GM12878 (cell line): ENCODE results near the gene SP100. TPM values are rescaled to one million over a fixed set of nuclear protein-coding genes. Genes with fewer than 3 reads are reported as not detected.
A peak's percentile ranks its signal among the peaks of the same experiment; 100 is the strongest.

Experiments used
- ATAC-seq: fragments of 200-7000 bp; cut with Tn5 transposase; 3 replicates; pipeline ENCODE4 v1.9.1; 2020; ENCODE audit warnings: mild to moderate bottlenecking, moderate library complexity
- BruUV-seq: library from RNA; stranded (reverse); fragments of 400-500 nt; replicated peaks from 2 replicates; lab custom pipeline; 2021; lab: Mats Ljungman, UMichigan
- CTCF ChIA-PET: fragments of 300-600 bp; sonication (Branson Sonifier 250); formaldehyde crosslinking; extraction: SDS; loops from one replicate; lab custom pipeline; 2021; ENCODE audit warnings: inconsistent platforms; lab: Yijun Ruan, JAX
- POLR2A ChIA-PET: fragments of 350-600 bp; formaldehyde crosslinking; extraction: SDS; loops from one replicate; lab custom pipeline; 2021; ENCODE audit warnings: inconsistent platforms; lab: Charles Lee
- RAD21 ChIA-PET: fragments of 300-600 bp; sonication (Branson Sonifier 250); formaldehyde crosslinking; loops from one replicate; lab custom pipeline; 2023; ENCODE audit warnings: antibody characterized with exemption; ENCODE audit not compliant: unreplicated experiment; lab: Charles Lee
- SMC1A ChIA-PET: fragments of 300-600 bp; sonication (Branson Sonifier 250); formaldehyde crosslinking; loops from one replicate; lab custom pipeline; 2023; ENCODE audit not compliant: unreplicated experiment, uncharacterized antibody; lab: Charles Lee
- DNase-seq: peaks from one replicate; pipeline ENCODE4 v3.0.0-alpha.2; 2011; ENCODE audit warnings: low read depth, low spot score
- FAIRE-seq: peaks from 3 replicates; lab custom pipeline; 2011; peaks lifted over from hg19 to GRCh38; lab: Jason Lieb, UNC
- H2AFZ ChIP-seq: 2 replicates; pipeline ENCODE4 v1.6.0; 2011; ENCODE audit warnings: low read depth, low read length, control low read depth; ENCODE audit not compliant: control insufficient read depth
- H3K27ac ChIP-seq: 2 replicates; pipeline ENCODE4 v1.5.1; 2011; ENCODE audit warnings: control low read depth; ENCODE audit not compliant: control insufficient read depth, insufficient read depth
- H3K27me3 ChIP-seq, 2 experiments: replicated peaks in 1 of 2; 2 replicates each; pipeline versions ENCODE4 v1.6.0 to v1.6.1; 2011; ENCODE audit warnings: low read length in 1 of 2; ENCODE audit not compliant: control insufficient read depth in 2 of 2, insufficient read depth in 2 of 2
- H3K36me3 ChIP-seq, 2 experiments: 2 replicates each; pipeline ENCODE4 v1.5.1; 2011; ENCODE audit warnings: low read length in 1 of 2; ENCODE audit not compliant: control insufficient read depth in 2 of 2, insufficient read depth in 2 of 2
- H3K4me1 ChIP-seq: 2 replicates; pipeline ENCODE4 v1.6.1; 2011; ENCODE audit warnings: mild to moderate bottlenecking, low read length, moderate library complexity, mixed read lengths; ENCODE audit not compliant: control insufficient read depth, insufficient read depth
- H3K4me2 ChIP-seq: 2 replicates; pipeline ENCODE4 v1.6.0; 2011; ENCODE audit warnings: control low read depth; ENCODE audit not compliant: control insufficient read depth, insufficient read depth
- H3K4me3 ChIP-seq: fragments of 200-600 bp; sonication (generic); 2 replicates; pipeline ENCODE4 v1.5.1; 2016
- H3K79me2 ChIP-seq: 2 replicates; pipeline ENCODE4 v1.6.0; 2011; ENCODE audit warnings: low read length; ENCODE audit not compliant: control insufficient read depth, insufficient read depth
- H3K9ac ChIP-seq: 2 replicates; pipeline ENCODE4 v1.8.0; 2011; ENCODE audit warnings: low read length, control low read depth, mixed read lengths; ENCODE audit not compliant: control insufficient read depth, insufficient read depth
- H3K9me3 ChIP-seq: replicated peaks from 3 replicates; pipeline ENCODE4 v1.5.1; 2011; ENCODE audit warnings: mild to moderate bottlenecking, low read length; ENCODE audit not compliant: control insufficient read depth, insufficient read depth
- H4K20me1 ChIP-seq: 2 replicates; pipeline ENCODE4 v1.6.0; 2011; ENCODE audit not compliant: control insufficient read depth, insufficient read depth
- ATF7 ChIP-seq: fragments of 450-650 bp; IDR thresholded peaks from 2 replicates; pipeline ENCODE4 v1.6.1; 2016; ENCODE audit warnings: low read depth, mild to moderate bottlenecking
- ESRRA ChIP-seq: IDR thresholded peaks from 2 replicates; pipeline ENCODE4 v1.6.1; 2012; ENCODE audit warnings: mild to moderate bottlenecking, low read length, improper control_type of control experiment
- ETV6 ChIP-seq, 2 experiments: fragments of 450-650 bp in 1 of 2; IDR thresholded peaks in 1 of 2; conservative IDR thresholded peaks in 1 of 2; 2 replicates each; pipeline ENCODE4 v1.6.1; 2014; ENCODE audit warnings: antibody characterized with exemption in 1 of 2, borderline replicate concordance in 1 of 2, low read depth in 1 of 2, mild to moderate bottlenecking in 1 of 2, moderate library complexity in 1 of 2
- FOXM1 ChIP-seq: IDR thresholded peaks from 2 replicates; pipeline ENCODE4 v1.6.1; 2012; ENCODE audit warnings: low read depth, mild to moderate bottlenecking, inconsistent platforms, low read length, moderate library complexity
- IRF3 ChIP-seq: fragments of 450-650 bp; IDR thresholded peaks from 2 replicates; pipeline ENCODE4 v1.6.1; 2014; ENCODE audit warnings: mild to moderate bottlenecking
- JUNB ChIP-seq: IDR thresholded peaks from 2 replicates; pipeline ENCODE4 v1.6.1; 2016; ENCODE audit warnings: antibody characterized with exemption, mild to moderate bottlenecking
- NFIC ChIP-seq: IDR thresholded peaks from 2 replicates; pipeline ENCODE4 v1.6.1; 2012; ENCODE audit warnings: low read depth, mild to moderate bottlenecking, inconsistent platforms, low read length, moderate library complexity
- NFYA ChIP-seq: IDR thresholded peaks from 2 replicates; pipeline ENCODE4 v1.6.1; 2011; ENCODE audit warnings: low read depth, mild to moderate bottlenecking, low read length, improper control_type of control experiment, borderline replicate concordance
- NR2C2 ChIP-seq: IDR thresholded peaks from 2 replicates; pipeline ENCODE4 v1.6.1; 2011; ENCODE audit warnings: borderline replicate concordance, low read depth; ENCODE audit not compliant: control insufficient read depth, insufficient read length
- NR2F1 ChIP-seq: fragments of 450-650 bp; conservative IDR thresholded peaks from 2 replicates; pipeline ENCODE4 v1.6.1; 2017; ENCODE audit warnings: mild to moderate bottlenecking
- PAX8 ChIP-seq: fragments of 450-650 bp; IDR thresholded peaks from 2 replicates; pipeline ENCODE4 v1.6.1; 2017; ENCODE audit warnings: mild to moderate bottlenecking, moderate library complexity
- POLR2AphosphoS2 ChIP-seq: IDR thresholded peaks from 2 replicates; pipeline ENCODE4 v1.6.1; 2011; ENCODE audit warnings: low read depth, mild to moderate bottlenecking, low read length, improper control_type of control experiment, moderate library complexity
- RB1 ChIP-seq: fragments of 450-650 bp; formaldehyde crosslinking; IDR thresholded peaks from 2 replicates; pipeline ENCODE4 v1.6.1; 2017; ENCODE audit warnings: mild to moderate bottlenecking, borderline replicate concordance
- RFX5 ChIP-seq: IDR thresholded peaks from 2 replicates; pipeline ENCODE4 v1.6.1; 2011; ENCODE audit warnings: low read depth, low read length, improper control_type of control experiment
- SMAD1 ChIP-seq: fragments of 450-650 bp; IDR thresholded peaks from 2 replicates; pipeline ENCODE4 v1.6.1; 2018; ENCODE audit warnings: mild to moderate bottlenecking, low read depth; ENCODE audit not compliant: partially characterized antibody
- STAT1 ChIP-seq: fragments of 450-650 bp; conservative IDR thresholded peaks from 2 replicates; pipeline ENCODE4 v1.6.1; 2014; ENCODE audit warnings: antibody characterized with exemption, mild to moderate bottlenecking
- STAT3 ChIP-seq: IDR thresholded peaks from 2 replicates; pipeline ENCODE4 v1.6.1; 2011; ENCODE audit warnings: low read depth, low read length, improper control_type of control experiment
- TBL1XR1 ChIP-seq: IDR thresholded peaks from 2 replicates; pipeline ENCODE4 v1.6.1; 2012; ENCODE audit warnings: low read depth, low read length, improper control_type of control experiment
- WGBS: methylation state at CpG from one replicate; pipeline ENCODE4 v1.1.6; 2016; ENCODE audit warnings: low lambda C conversion rate; ENCODE audit not compliant: insufficient replicate concordance, insufficient coverage; ENCODE audit errors: missing lambda C conversion rate; 5-methylcytosine and 5-hydroxymethylcytosine counted together
- in situ Hi-C: fragments of 300-500 bp; cut with MboI; formaldehyde crosslinking; loops from 9 replicates; pipeline ENCODE4 v1.14.3; 2018; ENCODE audit warnings: mixed read lengths
- intact Hi-C: fragments of 100-400 bp; cut with micrococcal nuclease; formaldehyde crosslinking; loops from one replicate; pipeline ENCODE4 v1.14.2; 2022; ENCODE audit not compliant: unreplicated experiment
- polyA plus RNA-seq, 11 experiments: library from polyadenylated mRNA; depleted of rRNA in 4 of 11; unstranded in 6 of 11; stranded (reverse) in 5 of 11; fragments of >200 nt; fragmentation: Nextera tagmentation in 4 of 11; fragmentation: Illumina TruSeq in 1 of 11; extraction: Ambion mirVana in 4 of 11; extraction: Trizol in 1 of 11; gene quantifications; 1 replicate in 1 of 11; 2 replicates in 10 of 11; pipeline versions ENCODE4 v1.2.1 to v1.2.3, GENCODE V29; 2011 to 2016; ENCODE audit warnings: inconsistent platforms in 2 of 11, missing spikeins in 2 of 11, low read depth in 1 of 11
- total RNA-seq, 4 experiments: library from RNA; depleted of rRNA in 3 of 4; stranded (reverse); fragments of >200 nt in 3 of 4; fragmentation: Illumina TruSeq in 1 of 4; extraction: Trizol in 1 of 4; gene quantifications; 2 replicates each; pipeline versions ENCODE4 v1.2.1 to v1.2.3, GENCODE V29; 2013 to 2021

Gene SP100
- total and polyA plus RNA-seq, 10 of the 15 experiments (the other 5 are each of a cell fraction or from before 2014, with no cell fraction given): 109 to 239 (median 180) TPM

DNA sequence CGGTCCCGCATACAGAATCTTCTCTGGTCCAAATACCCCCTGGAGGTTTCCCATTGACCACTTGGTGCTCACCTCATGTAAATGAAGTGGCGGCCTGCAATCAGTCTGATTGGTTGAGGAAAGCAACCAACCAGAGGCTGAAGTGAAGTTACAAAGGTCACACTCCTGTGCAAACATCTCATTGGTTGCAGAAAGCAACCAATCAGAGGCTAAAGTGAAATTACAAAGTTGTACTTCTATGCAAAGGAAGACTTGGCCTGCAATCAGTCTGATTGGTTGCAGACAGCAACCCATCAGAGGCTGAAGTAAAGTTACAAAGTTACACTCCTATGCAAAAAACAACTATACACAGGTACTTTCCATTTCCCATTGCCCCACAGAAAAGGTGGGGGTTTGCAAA is 2.5 kb upstream of the SP100 start (continued):
- TF ChIP-seq SMAD1: no peak
- no peak for TF ChIP-seq IRF3
- TF ChIP-seq RFX5: no peak
- no peak for TF ChIP-seq ESRRA
- TF ChIP-seq NR2F1: 0 out of 2 replicates have a peak, but pooled peaks have one; percentile 25
- no peak for TF ChIP-seq STAT1
- TF ChIP-seq ATF7: no peak
- TF ChIP-seq ETV6 (conservative IDR thresholded peaks at IDR 0.05 in 1 of 2, IDR thresholded peaks at IDR 0.05 in 1 of 2; ENCODE audit: borderline replicate concordance in 1 of 2, low read depth in 1 of 2): no peak
- TF ChIP-seq STAT3: no peak
- TF ChIP-seq JUNB: no peak
- no peak for TF ChIP-seq NR2C2

- H3K4me2 ChIP-seq: peak overlapping the region; percentile 59
- no peak overlapping the region for H3K9ac ChIP-seq
- H2AFZ ChIP-seq: no peak overlapping the region
- no peaks in the 10 kb centered on the region for H3K36me3 ChIP-seq
- ChIA-PET CTCF (no interaction called here), SMC1A (interaction anchor here (0.6 to 1.3 kb wide), 3 partner anchors 34 to 201 kb away, joined by 3 to 4 read pairs (median 4); no protein-coding TSS in a partner anchor), RAD21 (no interaction called here), POLR2A (interaction anchor here (0.9 kb wide), 2 partner anchors 26 to 190 kb away, joined by 3 read pairs; no protein-coding TSS in a partner anchor)
- intact Hi-C loops (loop anchor here (10.0 kb wide), 1 partner anchor 300 kb away; the partner anchor contains the start of gene CAB39), in situ Hi-C loops (no loop called here)
- BruUV-seq: no TSS peak
- WGBS: 93% methylated on average over 6 of the region's 6 CpGs
- ATAC-seq (no peak), DNase-seq (no peak), FAIRE-seq (no peak)
- no peak for TF ChIP-seq NFYA
- no peak for TF ChIP-seq NR2C2
- TF ChIP-seq TBL1XR1: no peak
- no peak for TF ChIP-seq RB1
- no peak for TF ChIP-seq NFIC
- no peak for TF ChIP-seq STAT3
- TF ChIP-seq POLR2AphosphoS2: no peak
- no peak for TF ChIP-seq PAX8
- TF ChIP-seq FOXM1: no peak
- TF ChIP-seq NR2F1: no peak
- H3K27ac ChIP-seq: peak overlapping the region; percentile 95
- peaks cover 45% of the 10 kb centered on the region for H3K79me2 ChIP-seq
- no peak overlapping the region for H3K4me3 ChIP-seq
- H3K4me1 ChIP-seq: peaks cover 35% of the 10 kb centered on the region
- H4K20me1 ChIP-seq: no peaks in the 10 kb centered on the region
- no peaks in the 10 kb centered on the region for H3K9me3 ChIP-seq
- H3K27me3 ChIP-seq: no peaks in the 10 kb centered on the region
Measured at GRCh38 chr2:230414302-230414701, 1.7 kb upstream of the SP100 start.
